MM.1S (cell line): Measurements from ENCODE around the gene ATP6V0A1.

Experiments used
- DNase-seq: peaks from one replicate; pipeline ENCODE4 v3.0.0-alpha.2; 2015
- H2AFZ ChIP-seq: fragments of 300-600 bp; sonication (generic); 2 replicates; pipeline ENCODE4 v1.6.0; 2016; ENCODE audit warnings: antibody characterized with exemption, low read length
- H3F3A ChIP-seq: fragments of 300-600 bp; sonication (generic); 2 replicates; pipeline ENCODE4 v1.6.1; 2016; ENCODE audit warnings: mild to moderate bottlenecking, antibody characterized with exemption, low read length, moderate library complexity, mixed read lengths; ENCODE audit not compliant: insufficient read depth
- H3K27ac ChIP-seq: fragments of 300-600 bp; sonication (generic); 2 replicates; pipeline ENCODE4 v1.5.1; 2016; ENCODE audit warnings: mild to moderate bottlenecking, low read length
- H3K27me3 ChIP-seq: fragments of 300-600 bp; sonication (generic); replicated peaks from 2 replicates; pipeline ENCODE4 v1.6.0; 2016; ENCODE audit warnings: low read length; ENCODE audit not compliant: insufficient read depth
- H3K36me3 ChIP-seq: fragments of 300-600 bp; sonication (generic); replicated peaks from 2 replicates; pipeline ENCODE4 v1.6.1; 2016; ENCODE audit warnings: mild to moderate bottlenecking, low read length, mixed read lengths; ENCODE audit not compliant: insufficient read depth
- H3K4me1 ChIP-seq: fragments of 300-600 bp; sonication (generic); 2 replicates; pipeline ENCODE4 v1.6.1; 2016; ENCODE audit warnings: low read length, mixed read lengths
- H3K4me2 ChIP-seq: fragments of 300-600 bp; sonication (generic); 2 replicates; pipeline ENCODE4 v1.6.0; 2016; ENCODE audit warnings: low read depth, low read length
- H3K4me3 ChIP-seq: fragments of 300-600 bp; sonication (generic); 2 replicates; pipeline ENCODE4 v1.5.1; 2016; ENCODE audit warnings: low read length, mixed read lengths
- H3K79me2 ChIP-seq: fragments of 300-600 bp; sonication (generic); 2 replicates; pipeline ENCODE4 v1.6.1; 2016; ENCODE audit warnings: mixed run types, low read length, mixed read lengths
- H3K9ac ChIP-seq: fragments of 300-600 bp; sonication (generic); 2 replicates; pipeline ENCODE4 v1.6.1; 2016; ENCODE audit warnings: low read length, mixed read lengths
- H3K9me2 ChIP-seq: fragments of 300-600 bp; sonication (generic); replicated peaks from 2 replicates; pipeline ENCODE4 v1.6.1; 2016; ENCODE audit warnings: mild to moderate bottlenecking, low read length, mixed read lengths; ENCODE audit not compliant: insufficient read depth
- H3K9me3 ChIP-seq: fragments of 300-600 bp; sonication (generic); replicated peaks from 2 replicates; pipeline ENCODE4 v1.6.1; 2016; ENCODE audit warnings: mild to moderate bottlenecking, low read length, mixed read lengths; ENCODE audit not compliant: insufficient read depth
- H4K20me1 ChIP-seq: fragments of 300-600 bp; sonication (generic); 2 replicates; pipeline ENCODE4 v1.6.1; 2016; ENCODE audit warnings: mild to moderate bottlenecking, low read length, moderate library complexity, mixed read lengths; ENCODE audit not compliant: insufficient read depth
- CTCF ChIP-seq: fragments of 300-600 bp; sonication (generic); IDR thresholded peaks from 2 replicates; pipeline ENCODE4 v1.5.1; 2016; ENCODE audit warnings: antibody characterized with exemption, low read length, mixed read lengths
- EZH2 ChIP-seq: fragments of 300-600 bp; sonication (generic); optimal IDR thresholded peaks from 2 replicates; pipeline ENCODE3; 2017; ENCODE audit warnings: low read depth, mild to moderate bottlenecking, antibody characterized with exemption, low read length, mixed read lengths
- EZH2phosphoT487 ChIP-seq: fragments of 300-600 bp; sonication (generic); IDR thresholded peaks from 2 replicates; pipeline ENCODE4 v1.6.1; 2018; ENCODE audit warnings: antibody characterized with exemption, low read length

The ATP6V0A1 gene

GRCh38 chr17:42423766-42424165 lies 34.9 kb upstream of the ATP6V0A1 start:
- Histone ChIP-seq H3K4me3 (no peak overlapping the region), H3K9ac (no peak overlapping the region), H2AFZ (no peak overlapping the region), H3K4me1 (peaks cover 9% of the 10 kb centered on the region; the same call in 1 of the 2 replicates), H3K9me2 (no peaks in the 10 kb centered on the region), H3K27me3 (peaks cover 29% of the 10 kb centered on the region), H3K79me2 (no peaks in the 10 kb centered on the region), H3F3A (no peaks in the 10 kb centered on the region), H4K20me1 (no peaks in the 10 kb centered on the region), H3K36me3 (no peaks in the 10 kb centered on the region), H3K9me3 (no peaks in the 10 kb centered on the region), H3K4me2 (no peak overlapping the region), H3K27ac (no peak overlapping the region)
- no peak for TF ChIP-seq EZH2
- no peak for DNase-seq

GRCh38 chr17:42424991-42425610 lies 33.6 kb upstream of the ATP6V0A1 start:
- Histone ChIP-seq H4K20me1 (no peaks in the 10 kb centered on the region), H3K4me2 (no peak overlapping the region), H2AFZ (no peak overlapping the region), H3K9ac (no peak overlapping the region), H3K4me3 (no peak overlapping the region), H3K27ac (no peak overlapping the region), H3K79me2 (no peaks in the 10 kb centered on the region), H3K4me1 (peaks cover 11% of the 10 kb centered on the region), H3F3A (no peaks in the 10 kb centered on the region), H3K9me3 (no peaks in the 10 kb centered on the region), H3K36me3 (no peaks in the 10 kb centered on the region), H3K27me3 (peaks cover 29% of the 10 kb centered on the region), H3K9me2 (no peaks in the 10 kb centered on the region)
- TF ChIP-seq EZH2phosphoT487 (no peak), CTCF (no peak), EZH2 (no peak)
- DNase-seq: no peak

- Histone ChIP-seq H3K9me3 (no peaks in the 10 kb centered on the region), H3K9ac (no peak overlapping the region), H3K4me2 (no peak overlapping the region), H4K20me1 (no peaks in the 10 kb centered on the region), H3K4me1 (peaks cover 7% of the 10 kb centered on the region), H3K9me2 (no peaks in the 10 kb centered on the region), H3K79me2 (no peaks in the 10 kb centered on the region), H3K27me3 (peaks cover 6% of the 10 kb centered on the region), H3K36me3 (no peaks in the 10 kb centered on the region), H2AFZ (no peak overlapping the region), H3K4me3 (no peak overlapping the region), H3F3A (no peaks in the 10 kb centered on the region), H3K27ac (no peak overlapping the region)
- DNase-seq: peak; percentile 46
- TF ChIP-seq EZH2phosphoT487 (no peak), EZH2 (no peak), CTCF (peak; percentile 67)
Observed at GRCh38 chr17:42428141-42428944, 30.3 kb upstream of the ATP6V0A1 start.
